AG09319 (cell line): ENCODE measurements around the gene ANKRD42.

Experiments used
- DNase-seq: peaks from one replicate; pipeline ENCODE4 v3.0.0-alpha.2; 2010; ENCODE audit warnings: low read depth; ENCODE audit errors: extremely low read depth
- CTCF ChIP-seq: IDR thresholded peaks from 2 replicates; pipeline ENCODE4 v1.5.1; 2011; ENCODE audit warnings: low read depth, mild to moderate bottlenecking, inconsistent platforms, low read length, moderate library complexity

The ANKRD42 gene

GRCh38 chr11:83220260-83220659 lies 26.7 kb downstream of the ANKRD42 start:
- TF ChIP-seq CTCF = no peak
- no peak for DNase-seq

- no peak for TF ChIP-seq CTCF
- no peak for DNase-seq
These were observed 28.2 kb downstream of the ANKRD42 start for GRCh38 chr11:83221694-83222093.

GRCh38 chr11:83222499-83222898 lies 29.0 kb downstream of the ANKRD42 start:
- no peak for DNase-seq
- no peak for TF ChIP-seq CTCF

- DNase-seq = no peak
- no peak for TF ChIP-seq CTCF
These were observed 29.9 kb downstream of the ANKRD42 start for GRCh38 chr11:83223457-83223856.

- no peak for DNase-seq
- no peak for TF ChIP-seq CTCF
These were observed 42.3 kb downstream of the ANKRD42 start for GRCh38 chr11:83235825-83236224.

- TF ChIP-seq CTCF = no peak
- no peak for DNase-seq
These were observed 44.6 kb downstream of the ANKRD42 start for GRCh38 chr11:83238111-83238510.

GRCh38 chr11:83241291-83241946 lies 47.9 kb downstream of the ANKRD42 start:
- peak; percentile 62 for TF ChIP-seq CTCF
- peak; percentile 23 for DNase-seq
